ENCODE results near the gene ZBTB37. TPM values are rescaled to one million over a fixed set of nuclear protein-coding genes. Genes with fewer than 3 reads are reported as not detected.

Gene ZBTB37
- total RNA-seq, 4 donors from 2014 or later, result 7.1 to 31.3 (median 11.2) TPM

- Histone ChIP-seq H3K27me3 (no peaks in the 10 kb centered on the region), H3K4me3 (peak within 1 kb of the TSS; percentile 77 to 81), H3K9me3 (no peaks in the 10 kb centered on the region), H3K4me1 (no peaks in the 10 kb centered on the region), H3K27ac (peak within 1 kb of the TSS; percentile 95 to 98), H3K36me3 (no peaks in the 10 kb centered on the region)
- TF ChIP-seq POLR2A (IDR thresholded peaks at IDR 0.05) (peak in 1 of 2 donors; percentile 38), CTCF (IDR thresholded peaks at IDR 0.05) (peak in 1 of 4 experiments; percentile 15)
- intact Hi-C loops (cut with DNase I; ENCODE audit: low total_unique reads), result loop anchor here (10.0 kb wide), 1 partner anchor 400 kb away; no protein-coding TSS in a partner anchor
- DNase-seq, result peak; percentile 95 to 97
Observed at GRCh38 chr1:173824315-173825081, 43.7 kb upstream of the ZBTB37 start, which contains the start of the genes CENPL and DARS2. CENPL (minus strand) TSS chr1:173824883; CDS start chr1:173811299, 13,584 bp downstream. DARS2 (plus strand) TSS chr1:173824673; CDS start chr1:173825230, 557 bp downstream.

- H3K4me3 ChIP-seq, result no peak overlapping the region
- H3K27ac ChIP-seq, result no peak overlapping the region
- H3K36me3 ChIP-seq, result no peaks in the 10 kb centered on the region
- TF ChIP-seq POLR2A (IDR thresholded peaks at IDR 0.05) (no peak), CTCF (IDR thresholded peaks at IDR 0.05) (no peak)
- H3K4me1 ChIP-seq, result no peaks in the 10 kb centered on the region
- no peak for DNase-seq
- intact Hi-C loops (cut with DNase I; ENCODE audit: low total_unique reads), result loop anchor here (10.0 kb wide), 1 partner anchor 403 kb away; no protein-coding TSS in a partner anchor
- H3K27me3 ChIP-seq, result no peaks in the 10 kb centered on the region
- no peaks in the 10 kb centered on the region for H3K9me3 ChIP-seq
Observed at GRCh38 chr1:173827611-173828010, 40.6 kb upstream of the ZBTB37 start.

GRCh38 chr1:173832748-173833147 is 35.4 kb upstream of the ZBTB37 start:
- Histone ChIP-seq H3K9me3 (no peaks in the 10 kb centered on the region), H3K36me3 (no peaks in the 10 kb centered on the region), H3K27me3 (no peaks in the 10 kb centered on the region), H3K4me3 (no peak overlapping the region), H3K27ac (no peak overlapping the region), H3K4me1 (no peaks in the 10 kb centered on the region)
- intact Hi-C loops (cut with DNase I; ENCODE audit: low total_unique reads), result no loop called here
- no peak for DNase-seq
- TF ChIP-seq POLR2A (IDR thresholded peaks at IDR 0.05) (no peak), CTCF (IDR thresholded peaks at IDR 0.05) (no peak)

- Histone ChIP-seq H3K9me3 (no peaks in the 10 kb centered on the region), H3K36me3 (no peaks in the 10 kb centered on the region), H3K27ac (no peak overlapping the region), H3K4me3 (no peak overlapping the region), H3K4me1 (no peaks in the 10 kb centered on the region), H3K27me3 (no peaks in the 10 kb centered on the region)
- no peak for DNase-seq
- intact Hi-C loops (cut with DNase I; ENCODE audit: low total_unique reads), result no loop called here
- no peak for TF ChIP-seq CTCF (IDR thresholded peaks at IDR 0.05)
- no peak for TF ChIP-seq POLR2A (IDR thresholded peaks at IDR 0.05)
Observed at GRCh38 chr1:173852105-173852504, 16.1 kb upstream of the ZBTB37 start.

GRCh38 chr1:173853074-173853473 is 15.1 kb upstream of the ZBTB37 start:
- no peaks in the 10 kb centered on the region for H3K4me1 ChIP-seq
- H3K36me3 ChIP-seq, result no peaks in the 10 kb centered on the region
- no peaks in the 10 kb centered on the region for H3K27me3 ChIP-seq
- H3K4me3 ChIP-seq, result no peak overlapping the region
- intact Hi-C loops (cut with DNase I; ENCODE audit: low total_unique reads), result no loop called here
- H3K9me3 ChIP-seq, result no peaks in the 10 kb centered on the region
- TF ChIP-seq POLR2A (IDR thresholded peaks at IDR 0.05) (no peak), CTCF (IDR thresholded peaks at IDR 0.05) (no peak)
- peak overlapping the region; percentile 32 to 59 for H3K27ac ChIP-seq
- no peak for DNase-seq
